ENCODE data around the gene ZNF148.

ZNF148 gene

GRCh38 chr3:125220183-125220582, 154.9 kb downstream of the ZNF148 start:
- DNase-seq (ENCODE audit: low spot score): no peak

GRCh38 chr3:125219261-125219701, 155.8 kb downstream of the ZNF148 start:
- no peak for DNase-seq (ENCODE audit: low spot score)

GRCh38 chr3:125214738-125215137, 160.4 kb downstream of the ZNF148 start:
- no peak for DNase-seq (ENCODE audit: low spot score)

DNA sequence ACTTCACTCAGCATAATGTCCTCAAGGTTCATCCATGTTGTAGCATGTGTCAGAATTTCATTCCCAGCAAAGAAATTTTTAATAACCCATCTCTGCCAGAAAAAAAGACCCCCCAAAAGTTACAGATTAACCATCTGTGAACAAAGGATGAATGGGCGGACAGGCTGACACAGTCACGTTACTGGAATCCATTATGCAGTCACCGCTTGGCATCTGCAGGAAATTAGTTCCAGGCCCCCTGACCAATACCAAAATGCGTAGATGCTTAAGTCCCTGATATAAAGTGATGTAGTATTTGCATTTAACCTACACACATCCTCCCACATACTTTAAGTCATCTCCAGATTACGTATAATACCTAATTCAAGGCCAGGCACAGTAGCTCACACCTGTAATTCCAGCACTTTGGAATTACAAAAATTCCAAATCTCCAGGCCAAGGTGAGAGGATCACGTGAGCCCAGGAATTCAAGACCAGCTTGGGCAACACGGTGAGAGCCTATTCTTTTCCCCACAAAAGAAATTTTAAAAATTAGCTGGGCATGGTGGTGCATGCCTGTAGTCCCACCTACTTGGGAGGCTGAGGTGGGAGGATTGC, 161.1 kb downstream of the ZNF148 start:
- no peak for DNase-seq (ENCODE audit: low spot score)

DNA sequence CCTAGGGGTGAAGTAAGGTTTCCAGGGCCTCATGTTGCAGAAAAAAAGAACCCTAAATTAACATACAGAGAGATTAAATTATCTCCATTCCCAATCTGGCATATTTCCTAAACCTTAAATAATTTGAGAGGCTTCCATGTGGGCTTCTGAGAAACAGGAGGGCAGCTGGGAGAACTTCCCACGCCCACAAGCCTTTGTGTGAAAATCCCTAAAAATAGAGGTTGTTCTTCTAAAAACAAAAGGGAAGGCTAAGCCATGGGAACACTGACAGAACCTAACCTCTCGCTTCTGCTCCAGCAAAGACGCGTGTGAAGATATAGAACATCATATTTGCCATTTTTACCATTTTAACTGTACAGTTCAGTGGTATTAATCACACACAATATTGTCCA, 161.8 kb downstream of the ZNF148 start:
- DNase-seq (ENCODE audit: low spot score): no peak

DNA sequence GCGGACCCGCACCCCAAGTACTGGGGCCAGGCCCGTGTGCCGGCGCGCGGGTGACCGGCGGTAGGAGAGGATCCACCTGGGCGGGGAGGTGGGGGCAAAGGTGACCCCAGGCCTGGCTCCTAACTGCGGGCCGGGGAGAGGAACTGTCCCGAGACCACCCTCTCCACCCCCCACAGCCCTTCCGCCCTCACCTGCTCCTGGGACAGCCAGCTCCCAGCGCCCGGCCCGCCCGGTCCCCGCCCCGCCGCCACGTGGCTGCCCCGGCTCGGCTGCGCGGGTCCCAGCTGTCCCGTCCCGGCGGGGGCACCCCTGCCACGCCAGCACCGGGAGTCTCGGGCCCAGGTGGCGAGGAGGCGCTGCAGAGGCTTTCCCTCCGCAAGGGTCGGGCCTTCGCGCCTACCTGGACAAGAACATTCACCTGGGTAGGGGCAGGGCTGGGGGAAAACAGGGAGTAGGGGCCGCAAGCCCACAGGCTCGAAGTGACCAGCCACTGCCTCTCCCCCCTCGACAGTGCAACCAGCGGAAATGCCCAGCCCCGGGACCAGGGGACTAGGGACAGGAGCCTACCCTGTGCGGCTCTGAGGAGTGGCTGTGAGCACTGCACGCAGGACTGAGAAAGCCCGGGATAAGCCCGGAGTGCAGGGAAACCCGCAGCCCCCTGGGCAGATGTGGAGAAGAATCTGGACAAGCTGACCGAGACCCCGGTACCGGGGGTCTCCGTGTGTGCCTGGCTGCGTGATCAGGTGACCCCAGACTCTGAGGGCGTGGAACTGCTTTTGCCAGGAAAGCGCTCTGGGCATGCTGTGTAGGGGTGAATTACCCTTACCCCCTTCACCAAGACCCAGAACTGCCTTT, 162.4 kb downstream of the ZNF148 start, which contains the start of gene SLC12A8:
Gene SLC12A8 (minus strand): TSS at position 240 of the 855 bp plus-strand sequence. CDS start 1,399 bp downstream, outside the sequence.
- DNase-seq (ENCODE audit: low spot score): no peak

- no peak for DNase-seq (ENCODE audit: low spot score)
Observed at GRCh38 chr3:125212091-125212508, 163.0 kb downstream of the ZNF148 start.

DNA sequence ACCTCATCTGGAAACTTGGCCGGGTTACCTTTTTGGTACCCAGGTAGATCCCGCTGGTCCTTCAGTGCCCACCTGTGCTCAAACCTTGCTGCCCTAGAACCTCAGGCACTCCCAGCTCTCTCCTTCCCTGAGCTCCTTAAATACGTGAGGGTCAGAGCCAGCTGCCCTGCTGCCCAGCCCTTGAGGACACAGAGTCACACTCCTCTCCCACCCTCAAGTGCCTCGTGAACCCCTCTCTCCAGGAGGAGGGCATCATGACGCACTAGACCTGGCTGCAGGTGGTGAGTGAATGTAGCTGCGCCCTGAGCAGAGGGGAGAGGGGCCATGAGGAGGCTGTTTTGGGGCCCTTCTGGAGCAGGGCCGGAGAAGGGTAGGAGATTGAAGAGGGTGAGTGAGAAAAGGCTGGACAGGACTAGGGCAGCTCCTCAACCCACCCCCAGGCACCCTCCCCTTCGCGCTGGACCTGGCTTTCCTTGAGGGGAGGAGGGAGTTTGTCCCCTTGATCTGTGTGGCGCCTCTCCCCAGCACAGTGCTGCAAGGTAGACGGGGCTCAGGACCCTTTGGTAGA, 163.5 kb downstream of the ZNF148 start:
- DNase-seq (ENCODE audit: low spot score): no peak

GRCh38 chr3:125207949-125208568, 167.1 kb downstream of the ZNF148 start:
- DNase-seq (ENCODE audit: low spot score): no peak

- no peak for DNase-seq (ENCODE audit: low spot score)
Observed at GRCh38 chr3:125207507-125207906, 167.6 kb downstream of the ZNF148 start.

DNA sequence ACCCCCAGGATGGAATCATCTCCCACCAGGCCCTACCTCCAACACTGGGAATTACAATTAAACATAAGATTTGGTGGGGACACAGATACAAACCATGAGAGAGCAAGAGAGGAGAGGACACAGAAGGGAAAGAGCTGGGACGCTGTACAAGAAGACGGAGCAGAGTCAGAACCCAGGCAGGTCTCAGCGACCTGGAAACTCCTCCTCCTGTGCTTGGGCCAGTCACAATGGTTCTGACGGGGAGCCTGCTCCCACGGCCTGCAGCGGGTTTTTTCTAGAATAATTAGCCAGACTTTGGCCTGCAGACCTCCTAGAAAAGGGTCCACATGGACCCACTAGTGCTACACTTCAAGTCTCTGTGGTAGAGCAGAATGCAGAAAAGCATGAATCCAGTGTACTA, 168.2 kb downstream of the ZNF148 start:
- no peak for DNase-seq (ENCODE audit: low spot score)

- DNase-seq (ENCODE audit: low spot score): no peak
Observed at GRCh38 chr3:125203731-125204130, 171.4 kb downstream of the ZNF148 start.

- no peak for DNase-seq (ENCODE audit: low spot score)
Observed at GRCh38 chr3:125202197-125202596, 172.9 kb downstream of the ZNF148 start.

DNA sequence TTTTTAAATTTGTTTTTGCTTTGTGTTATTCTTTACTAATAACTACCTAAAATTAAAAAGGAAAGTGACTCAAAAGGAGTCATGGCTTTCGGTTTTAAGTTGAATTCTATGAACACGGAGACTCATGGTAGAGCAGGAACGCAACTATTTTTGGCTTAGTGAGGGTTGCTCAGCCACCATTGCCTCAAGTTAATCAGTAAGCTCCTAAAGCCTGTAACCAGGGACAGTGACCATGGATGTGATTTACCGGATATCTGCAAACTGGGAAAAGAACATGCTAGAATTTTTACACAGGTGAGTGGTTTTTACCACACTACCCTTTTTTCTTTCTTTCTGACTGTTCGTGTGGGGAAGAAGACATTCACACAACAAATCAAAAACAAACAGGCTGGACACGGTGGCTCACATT, 174.4 kb downstream of the ZNF148 start:
- DNase-seq (ENCODE audit: low spot score): no peak

DNA sequence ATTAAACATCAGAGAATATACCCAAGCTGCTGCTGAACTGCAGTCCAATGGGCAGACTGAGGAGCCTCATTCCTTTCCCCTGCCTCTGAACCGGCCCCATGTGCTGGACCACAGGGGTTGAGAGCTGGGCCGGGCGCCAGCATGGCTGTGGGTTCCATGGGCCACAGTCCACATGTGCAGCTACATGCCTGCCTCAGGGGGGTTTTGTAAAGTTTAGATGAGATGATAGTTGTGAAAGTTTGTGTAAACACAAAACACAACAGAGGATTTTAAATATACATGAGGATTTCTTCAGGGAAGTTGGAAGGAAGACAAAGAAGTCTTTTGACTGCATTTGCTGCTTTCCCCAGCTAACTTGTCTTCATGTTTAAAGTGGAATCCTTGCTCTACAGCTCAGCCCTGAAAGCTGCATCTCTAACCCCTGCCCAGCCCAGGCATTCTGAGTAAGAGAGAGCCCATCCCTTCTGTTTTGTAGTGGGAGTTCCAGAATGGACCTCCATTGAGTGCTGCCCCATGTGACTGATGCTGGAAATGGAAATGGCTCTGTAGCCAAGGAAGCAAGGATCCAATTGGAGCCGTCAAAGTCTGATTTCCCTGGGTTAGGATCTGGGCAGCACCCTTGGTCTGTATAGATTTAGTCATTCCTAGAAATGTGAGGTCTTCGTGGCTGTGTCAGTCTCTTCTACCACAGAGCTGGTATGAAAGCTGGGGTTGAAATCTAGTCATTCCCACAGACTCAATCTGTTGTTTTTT, 180.1 kb downstream of the ZNF148 start:
- no peak for DNase-seq (ENCODE audit: low spot score)

- DNase-seq (ENCODE audit: low spot score): no peak
Observed at GRCh38 chr3:125194061-125194848, 180.9 kb downstream of the ZNF148 start.

DNA sequence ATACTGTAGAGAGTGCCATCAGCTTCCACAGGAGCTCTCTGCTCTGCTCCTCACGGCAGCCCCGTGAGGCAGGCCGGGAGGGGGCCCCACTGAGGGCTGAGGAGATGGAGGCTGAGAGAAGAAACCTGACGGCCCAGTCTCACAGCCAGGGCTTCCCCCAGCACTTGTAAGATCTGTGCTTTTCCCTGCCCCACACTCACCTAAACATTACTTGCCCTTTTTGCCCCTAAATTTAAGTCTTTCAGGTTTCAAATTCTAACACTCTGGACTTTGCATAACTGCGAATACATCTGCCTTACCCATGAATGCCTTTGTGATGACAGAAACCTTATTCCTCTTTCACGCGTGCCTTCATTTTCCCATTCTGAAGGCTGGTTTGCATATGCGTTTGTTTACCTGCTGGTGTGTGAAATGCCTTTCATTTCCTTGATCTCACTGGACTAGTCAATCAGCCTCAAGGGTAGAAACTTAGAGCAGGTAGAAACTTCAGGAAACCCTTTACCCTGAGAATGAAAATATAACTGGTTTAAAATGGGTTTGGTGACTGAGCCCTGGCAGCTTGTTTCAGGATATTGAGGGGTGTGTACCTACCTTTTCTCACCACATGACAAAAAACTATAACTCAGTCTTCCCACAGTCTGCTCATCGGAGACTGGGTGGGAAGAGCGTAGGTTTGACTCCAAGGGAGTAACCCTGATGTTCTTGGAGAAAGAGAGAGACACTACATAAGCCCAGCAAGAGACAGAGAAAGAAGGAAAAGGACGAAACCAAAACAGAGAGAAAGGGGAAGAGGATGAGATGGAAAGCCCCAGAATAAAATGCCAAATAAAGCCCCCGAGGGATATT, 182.7 kb downstream of the ZNF148 start:
- no peak for DNase-seq (ENCODE audit: low spot score)

GRCh38 chr3:125191730-125192129, 183.4 kb downstream of the ZNF148 start:
- DNase-seq (ENCODE audit: low spot score): no peak

- DNase-seq (ENCODE audit: low spot score): no peak
Observed at GRCh38 chr3:125191256-125191655, 183.9 kb downstream of the ZNF148 start.

DNA sequence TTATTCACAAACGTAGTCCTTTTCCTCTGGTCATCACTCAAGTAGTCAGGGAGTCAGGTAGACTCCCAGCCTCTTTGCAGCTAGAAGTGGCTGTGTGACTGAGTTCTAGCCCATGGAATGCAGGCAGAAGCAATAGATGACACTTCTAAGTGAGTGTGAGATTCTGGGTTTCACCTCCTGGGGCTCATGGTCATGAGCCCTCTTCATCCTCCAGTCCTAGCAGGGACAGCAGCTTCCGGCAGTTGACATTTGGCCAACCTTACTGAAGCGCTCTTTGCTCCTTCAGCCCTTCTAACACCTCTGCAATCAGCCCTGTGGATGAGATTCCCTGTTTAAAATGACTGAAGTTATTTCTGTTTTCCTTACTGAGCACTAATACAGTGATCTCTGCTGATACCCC, 184.3 kb downstream of the ZNF148 start:
- no peak for DNase-seq (ENCODE audit: low spot score)

Measured in pons (tissue), 1 donor.